GM12875 (cell line): ENCODE results near the gene SCAMP2.
"Not testable (repeated sequence)": the region's sequence is repeated elsewhere in the genome, so short reads cannot be mapped to it uniquely, and the experiment has no call there.

Experiments
- H3K4me3 ChIP-seq: one replicate; pipeline ENCODE4 v1.5.1; 2011; ENCODE audit warnings: low read depth, low read length, control low read depth
- TF ChIP-seq, protein P1 (sequence below): IDR thresholded peaks from 2 replicates; pipeline ENCODE4 v1.5.1; 2011; ENCODE audit warnings: low read depth, mild to moderate bottlenecking, control low read depth, inconsistent platforms, low read length, moderate library complexity, borderline replicate concordance; ENCODE audit not compliant: insufficient read depth

The SCAMP2 gene, protein sequence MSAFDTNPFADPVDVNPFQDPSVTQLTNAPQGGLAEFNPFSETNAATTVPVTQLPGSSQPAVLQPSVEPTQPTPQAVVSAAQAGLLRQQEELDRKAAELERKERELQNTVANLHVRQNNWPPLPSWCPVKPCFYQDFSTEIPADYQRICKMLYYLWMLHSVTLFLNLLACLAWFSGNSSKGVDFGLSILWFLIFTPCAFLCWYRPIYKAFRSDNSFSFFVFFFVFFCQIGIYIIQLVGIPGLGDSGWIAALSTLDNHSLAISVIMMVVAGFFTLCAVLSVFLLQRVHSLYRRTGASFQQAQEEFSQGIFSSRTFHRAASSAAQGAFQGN

DNA sequence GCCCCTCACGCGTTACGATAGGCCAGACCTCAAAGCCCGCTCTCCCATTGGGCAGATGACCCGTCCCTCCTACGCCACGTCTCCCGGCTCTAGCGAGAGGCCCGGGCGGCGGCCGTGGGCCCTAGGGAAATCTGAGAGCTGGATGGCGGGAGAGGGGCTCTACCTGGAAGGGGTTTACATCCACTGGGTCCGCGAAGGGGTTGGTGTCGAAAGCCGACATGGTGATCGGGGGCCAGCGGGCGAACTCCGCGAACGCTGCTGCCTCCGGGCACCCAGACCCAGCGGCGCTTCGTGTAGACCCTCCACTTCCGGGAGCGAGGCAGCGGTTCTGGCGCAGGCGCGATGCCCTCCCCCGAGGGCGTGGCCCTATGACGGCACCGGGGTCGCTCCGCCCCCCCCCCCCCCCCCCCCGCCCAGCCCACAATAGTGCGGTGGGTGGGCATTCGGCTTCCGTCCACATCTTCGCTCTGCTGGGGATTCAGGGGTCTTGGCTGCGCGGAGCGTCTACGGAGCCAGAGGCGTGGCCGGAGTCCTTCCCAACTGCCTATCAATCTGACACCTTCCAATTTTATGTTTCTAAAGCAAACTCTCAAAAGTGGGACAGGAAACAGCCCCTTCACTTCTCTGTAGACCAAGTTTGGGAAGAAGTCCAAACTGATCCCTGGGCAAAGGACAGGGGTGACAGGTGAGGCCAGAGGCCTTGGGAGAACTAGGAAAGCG, at the start of gene SCAMP2:
SCAMP2 (minus strand) TSS at position 330 of the 720 bp plus-strand sequence; CDS start at position 220, 110 bp downstream.
- TF ChIP-seq, protein P1, sequence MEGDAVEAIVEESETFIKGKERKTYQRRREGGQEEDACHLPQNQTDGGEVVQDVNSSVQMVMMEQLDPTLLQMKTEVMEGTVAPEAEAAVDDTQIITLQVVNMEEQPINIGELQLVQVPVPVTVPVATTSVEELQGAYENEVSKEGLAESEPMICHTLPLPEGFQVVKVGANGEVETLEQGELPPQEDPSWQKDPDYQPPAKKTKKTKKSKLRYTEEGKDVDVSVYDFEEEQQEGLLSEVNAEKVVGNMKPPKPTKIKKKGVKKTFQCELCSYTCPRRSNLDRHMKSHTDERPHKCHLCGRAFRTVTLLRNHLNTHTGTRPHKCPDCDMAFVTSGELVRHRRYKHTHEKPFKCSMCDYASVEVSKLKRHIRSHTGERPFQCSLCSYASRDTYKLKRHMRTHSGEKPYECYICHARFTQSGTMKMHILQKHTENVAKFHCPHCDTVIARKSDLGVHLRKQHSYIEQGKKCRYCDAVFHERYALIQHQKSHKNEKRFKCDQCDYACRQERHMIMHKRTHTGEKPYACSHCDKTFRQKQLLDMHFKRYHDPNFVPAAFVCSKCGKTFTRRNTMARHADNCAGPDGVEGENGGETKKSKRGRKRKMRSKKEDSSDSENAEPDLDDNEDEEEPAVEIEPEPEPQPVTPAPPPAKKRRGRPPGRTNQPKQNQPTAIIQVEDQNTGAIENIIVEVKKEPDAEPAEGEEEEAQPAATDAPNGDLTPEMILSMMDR, result no peak
- peak within 1 kb of the TSS; percentile 88 for H3K4me3 ChIP-seq

DNA sequence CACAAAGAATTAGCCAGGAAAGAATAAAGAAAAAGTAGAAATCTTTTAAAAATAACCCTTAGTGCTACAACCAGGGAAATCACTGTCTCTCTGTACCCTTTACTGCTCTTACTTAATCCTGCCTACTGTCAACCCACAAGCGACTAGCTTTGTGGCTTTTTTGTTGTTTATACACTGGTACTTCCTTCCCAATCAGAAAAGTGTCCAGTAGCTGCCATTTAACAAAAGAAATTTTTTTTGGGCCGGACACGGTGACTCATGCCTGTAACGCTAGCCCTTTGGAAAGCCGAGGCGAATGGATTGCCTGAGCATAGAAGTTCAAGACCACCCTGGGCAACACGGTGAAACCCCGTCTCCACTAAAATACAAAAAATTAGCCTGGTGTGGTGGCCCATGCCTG, 47.3 kb upstream of the SCAMP2 start:
- H3K4me3 ChIP-seq, result no peak overlapping the region
- TF ChIP-seq, protein P1, result no peak

DNA sequence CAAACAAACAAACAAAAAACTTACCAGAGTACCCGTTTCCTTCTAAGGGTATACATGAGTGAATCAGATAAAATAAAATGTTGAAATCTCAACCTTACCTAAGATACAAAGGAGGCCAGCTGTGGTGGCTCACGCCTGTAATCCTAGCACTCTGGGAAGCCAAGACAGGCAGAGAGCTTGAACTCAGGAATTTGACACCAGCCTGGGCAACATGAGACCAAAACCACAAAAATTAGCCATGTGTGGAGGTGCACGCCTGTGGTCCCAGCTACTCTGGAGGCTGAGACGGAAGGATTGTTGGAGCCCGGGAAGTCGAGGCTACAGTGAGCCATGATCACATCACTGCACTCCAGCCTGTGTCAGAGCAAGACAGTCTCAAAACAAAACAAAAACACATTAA, 44.5 kb upstream of the SCAMP2 start:
- TF ChIP-seq, protein P1, result no peak
- H3K4me3 ChIP-seq, result no peak overlapping the region

DNA sequence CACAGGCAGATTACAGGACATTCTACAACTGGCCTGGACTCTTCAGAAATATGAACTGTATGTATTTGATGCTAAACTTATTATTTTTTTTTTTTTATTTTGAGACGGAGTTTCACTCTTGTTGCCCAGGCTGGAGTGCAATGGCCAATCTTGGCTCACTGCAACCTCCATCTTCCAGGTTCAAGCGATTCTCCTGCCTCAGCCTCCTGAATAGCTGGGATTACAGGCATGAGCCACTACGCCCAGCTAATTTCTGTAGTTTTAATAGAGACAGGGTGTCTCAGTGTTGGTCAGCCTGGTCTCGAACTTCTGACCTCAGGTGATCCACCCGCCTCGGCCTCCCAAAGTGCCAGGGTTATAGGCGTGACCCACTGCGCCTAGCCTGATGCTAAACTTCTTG, 40.6 kb upstream of the SCAMP2 start:
- not testable (repeated sequence) for H3K4me3 ChIP-seq

DNA sequence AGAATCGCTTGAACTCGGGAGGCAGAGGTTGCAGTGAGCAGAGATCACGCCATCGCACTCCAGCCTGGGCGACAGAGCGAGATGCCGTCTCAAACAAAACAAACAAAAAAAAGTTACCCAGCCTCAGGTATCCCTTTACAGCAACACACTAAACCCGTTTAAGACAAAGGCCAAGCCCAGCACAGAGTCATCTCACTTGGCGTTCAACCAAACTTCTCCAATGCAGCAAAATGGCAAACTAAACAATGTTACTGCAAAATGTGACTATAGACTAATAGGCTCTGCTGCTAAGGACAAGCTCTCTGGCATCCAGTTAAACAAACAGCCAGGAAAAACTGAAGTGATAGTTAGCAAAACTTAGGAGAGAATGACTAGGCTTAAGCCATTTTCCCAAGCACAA, 39.9 kb upstream of the SCAMP2 start:
- TF ChIP-seq, protein P1, result no peak
- H3K4me3 ChIP-seq, result no peak overlapping the region

DNA sequence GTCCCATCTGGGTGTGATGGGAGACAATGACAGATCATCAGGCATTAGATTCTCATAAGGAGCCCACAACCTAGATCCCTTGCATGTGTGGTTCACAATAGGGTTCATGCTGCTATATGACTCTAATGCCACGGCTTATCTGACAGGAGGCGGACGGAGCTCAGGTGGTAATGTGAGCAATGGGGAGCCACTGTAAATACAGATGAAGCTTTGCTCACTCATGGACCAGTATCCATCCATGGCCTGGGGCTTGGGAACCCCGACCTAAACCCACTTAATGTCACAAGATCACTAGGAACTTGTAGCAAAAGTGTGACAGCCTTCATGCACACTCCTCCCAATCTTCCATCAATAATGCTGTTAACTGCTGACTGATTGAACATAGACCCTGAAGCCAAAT, 35.5 kb upstream of the SCAMP2 start:
- no peak overlapping the region for H3K4me3 ChIP-seq
- TF ChIP-seq, protein P1, result no peak

DNA sequence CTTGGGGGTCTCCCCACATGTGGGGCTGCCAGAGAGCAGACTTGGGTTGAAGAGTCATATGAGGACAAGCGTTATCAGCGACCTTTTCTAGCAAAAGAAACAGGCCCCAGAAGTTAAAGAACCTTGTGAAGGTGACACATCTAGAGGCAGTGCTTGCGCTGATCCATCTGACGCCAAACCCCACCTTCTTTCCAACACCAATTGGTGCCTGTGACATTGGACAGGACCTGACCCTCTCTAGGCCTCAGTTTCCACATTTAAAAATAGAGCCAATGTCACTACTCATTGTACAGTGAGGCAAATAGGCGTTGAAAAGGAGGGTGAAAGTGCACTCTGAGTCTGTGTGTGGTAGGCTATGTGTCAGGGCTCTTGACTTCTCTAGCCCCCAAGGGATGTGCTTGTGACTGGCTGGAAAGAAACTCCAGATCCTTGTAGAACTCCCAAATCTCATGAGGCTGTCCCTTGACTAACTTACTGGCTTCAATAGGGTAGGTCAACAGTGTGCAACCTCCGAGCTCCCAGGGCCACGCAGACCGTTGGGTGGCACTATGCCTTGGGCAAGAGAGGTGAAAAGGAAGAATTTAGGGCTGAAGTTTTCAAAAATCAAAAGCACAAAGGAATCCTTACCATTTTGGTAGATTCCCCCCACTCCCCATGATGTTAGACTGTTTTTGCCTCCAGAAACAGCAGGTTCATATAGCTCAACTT, 34.2 kb upstream of the SCAMP2 start:
- H3K4me3 ChIP-seq, result peak overlapping the region; percentile 98
- TF ChIP-seq, protein P1, result no peak
